Measurements from ENCODE around the gene CCDC142.
"Not testable (repeated sequence)": the region's sequence is repeated elsewhere in the genome, so short reads cannot be mapped to it uniquely, and the experiment has no call there.

The CCDC142 gene

GRCh38 chr2:74462786-74463105 lies 20.1 kb downstream of the CCDC142 start:
- no peak for DNase-seq

GRCh38 chr2:74462054-74462785 lies 20.6 kb downstream of the CCDC142 start:
- no peak for DNase-seq

- no peak for DNase-seq
Measured at GRCh38 chr2:74461187-74462053, 21.4 kb downstream of the CCDC142 start.

- not testable (repeated sequence) for DNase-seq
Measured at GRCh38 chr2:74460187-74460586, 22.6 kb downstream of the CCDC142 start.

- DNase-seq, result not testable (repeated sequence)
Measured at GRCh38 chr2:74459503-74460118, 23.2 kb downstream of the CCDC142 start.

- DNase-seq, result no peak
Measured at GRCh38 chr2:74458938-74459363, 23.8 kb downstream of the CCDC142 start.

- DNase-seq, result peak; percentile 98
Measured at GRCh38 chr2:74458132-74458937, 24.5 kb downstream of the CCDC142 start, which contains the start of gene WBP1. TSS of gene WBP1 (plus strand) at chr2:74458438. CDS start at chr2:74458603, 165 bp downstream.

- peak; percentile 91 for DNase-seq
Measured at GRCh38 chr2:74457549-74458131, 25.2 kb downstream of the CCDC142 start.

GRCh38 chr2:74457129-74457548 lies 25.7 kb downstream of the CCDC142 start:
- DNase-seq, result no peak

- peak; percentile 99 for DNase-seq
Measured at GRCh38 chr2:74454654-74455511, 27.9 kb downstream of the CCDC142 start, which contains the start of gene INO80B. TSS of gene INO80B (plus strand) at chr2:74455087. CDS start at chr2:74455117, 30 bp downstream.

GRCh38 chr2:74450570-74451190 lies 32.1 kb downstream of the CCDC142 start:
- no peak for DNase-seq

- no peak for DNase-seq
Measured at GRCh38 chr2:74448771-74449170, 34.0 kb downstream of the CCDC142 start.

GRCh38 chr2:74447230-74447999 lies 35.4 kb downstream of the CCDC142 start:
- DNase-seq, result no peak

- DNase-seq, result no peak
Measured at GRCh38 chr2:74444498-74445318, 38.1 kb downstream of the CCDC142 start.

GRCh38 chr2:74442483-74443297 lies 40.1 kb downstream of the CCDC142 start:
- not testable (repeated sequence) for DNase-seq

GRCh38 chr2:74441690-74442482 lies 40.9 kb downstream of the CCDC142 start, which contains the start of gene RTKN:
TSS of gene RTKN (minus strand) at chr2:74441937. CDS start at chr2:74441816, 121 bp downstream.
- DNase-seq, result peak; percentile 55

- DNase-seq, result no peak
Measured at GRCh38 chr2:74441170-74441689, 41.6 kb downstream of the CCDC142 start.
